GM21526 (cell line): Measurements from ENCODE around the gene RPS6KB2.

ENCODE experiments used
- ATAC-seq: cut with Tn5 transposase; IDR thresholded peaks from one replicate; pipeline ENCODE4 v1.9.1; 2021; ENCODE audit warnings: moderate library complexity; ENCODE audit not compliant: unreplicated experiment, low FRiP score

Gene RPS6KB2

DNA sequence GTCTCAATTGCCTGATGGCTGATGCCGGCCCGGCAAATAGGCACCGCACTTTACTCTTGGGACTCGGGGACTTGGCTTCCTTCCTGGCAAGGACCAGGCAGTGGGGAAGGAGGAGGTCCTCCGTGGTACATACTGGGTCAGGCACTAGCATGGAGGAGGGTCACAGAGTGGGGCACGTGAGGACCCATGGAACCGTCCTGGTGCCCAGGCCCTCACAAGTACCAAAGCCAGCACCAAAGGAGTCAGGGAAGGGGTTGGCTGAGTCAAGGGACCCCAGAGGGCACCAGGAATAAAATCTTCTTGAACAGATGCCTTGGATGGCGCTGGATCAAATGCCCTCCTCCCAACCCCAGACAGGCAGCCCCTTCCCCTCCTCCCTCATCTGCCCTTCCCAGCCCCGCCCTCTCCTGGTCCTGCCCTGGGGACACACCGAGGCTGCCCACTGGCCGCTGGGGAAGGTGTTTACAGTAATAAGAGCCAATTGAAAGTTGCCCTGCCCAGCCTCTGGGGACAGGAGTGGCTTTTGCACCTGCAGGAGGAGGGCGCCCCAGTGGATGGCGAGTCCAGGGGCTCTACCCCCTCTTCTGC lies 18.4 kb upstream of the RPS6KB2 start:
- no peak for ATAC-seq

DNA sequence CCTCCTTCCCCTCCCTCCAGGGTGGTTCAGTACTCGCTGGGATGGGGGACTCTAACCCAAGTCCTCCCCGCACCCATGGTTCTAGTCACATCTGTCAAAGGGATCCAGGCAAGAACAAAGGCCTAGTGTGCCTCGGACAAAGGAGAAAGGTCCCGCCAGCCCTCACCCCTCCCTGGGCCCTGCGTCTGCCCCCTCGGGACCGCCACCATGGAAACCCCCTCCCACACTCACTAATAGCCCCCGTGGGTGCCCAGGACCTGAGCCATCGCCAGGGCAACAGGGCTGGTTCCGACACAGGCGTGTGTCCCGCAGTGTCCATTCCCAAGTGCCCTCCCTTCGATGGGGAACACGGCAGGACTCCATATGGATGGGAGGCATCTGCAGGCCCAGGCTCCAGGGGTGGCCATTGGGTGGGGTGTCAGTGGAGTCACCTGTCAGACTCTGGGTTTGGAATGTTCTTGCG lies 17.9 kb upstream of the RPS6KB2 start:
- no peak for ATAC-seq

DNA sequence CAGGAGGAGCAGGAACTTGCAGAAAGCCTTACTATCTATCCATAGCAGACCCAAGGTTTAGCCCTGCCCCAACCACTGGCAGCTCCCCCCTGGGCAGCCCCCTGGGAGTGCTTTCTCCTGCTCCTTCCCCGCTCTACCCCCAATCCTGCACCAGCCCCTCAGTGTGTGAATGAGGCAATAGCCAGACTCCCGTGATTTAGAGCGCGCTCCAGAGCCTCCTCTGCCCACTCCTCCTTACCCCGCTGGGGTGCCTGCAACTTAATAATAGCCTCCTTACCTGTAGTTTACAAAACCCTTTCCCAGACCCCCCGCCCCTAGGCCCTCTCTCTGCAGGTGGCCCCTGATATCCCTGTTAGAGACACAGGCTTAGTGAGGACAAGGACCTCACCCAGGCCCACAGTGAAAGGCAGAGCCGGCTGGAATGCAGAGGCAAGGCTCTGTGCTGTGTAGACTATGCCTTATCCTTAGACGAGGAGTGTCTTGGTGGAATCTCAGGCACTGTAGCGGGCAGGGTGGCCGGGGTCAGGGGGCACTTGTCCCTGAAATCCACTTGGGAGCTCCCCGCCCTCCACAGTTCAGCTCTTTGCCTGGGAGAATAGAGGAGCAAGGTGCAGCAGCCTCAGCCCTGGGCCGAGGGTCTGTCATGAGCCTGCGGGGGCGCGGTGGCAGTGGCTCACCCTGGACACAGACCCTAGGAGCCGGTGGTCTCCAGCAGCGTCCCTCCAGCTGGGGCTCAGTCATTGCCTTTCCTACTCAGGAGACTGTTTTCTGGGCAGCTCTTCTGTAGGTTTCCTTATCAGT lies 17.1 kb upstream of the RPS6KB2 start:
- ATAC-seq, result no peak

DNA sequence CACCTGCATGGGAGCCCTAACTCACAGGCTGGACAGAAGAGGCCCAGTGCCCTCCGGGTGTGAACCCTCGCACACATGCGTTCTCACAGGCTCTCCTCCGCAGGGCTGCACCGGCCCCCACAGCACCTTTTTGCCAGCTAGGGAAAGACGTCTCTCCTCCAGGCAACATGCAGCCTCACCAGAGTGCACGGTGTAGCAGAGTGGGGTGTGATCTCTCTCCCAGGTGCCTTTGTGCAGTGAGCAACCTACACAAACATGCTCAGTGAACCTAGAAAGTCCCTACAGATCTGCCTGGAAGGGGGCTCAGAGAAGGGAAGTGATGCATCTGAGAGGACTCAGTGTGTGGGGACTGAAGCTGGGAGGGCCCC lies 16.5 kb upstream of the RPS6KB2 start:
- ATAC-seq, result no peak

DNA sequence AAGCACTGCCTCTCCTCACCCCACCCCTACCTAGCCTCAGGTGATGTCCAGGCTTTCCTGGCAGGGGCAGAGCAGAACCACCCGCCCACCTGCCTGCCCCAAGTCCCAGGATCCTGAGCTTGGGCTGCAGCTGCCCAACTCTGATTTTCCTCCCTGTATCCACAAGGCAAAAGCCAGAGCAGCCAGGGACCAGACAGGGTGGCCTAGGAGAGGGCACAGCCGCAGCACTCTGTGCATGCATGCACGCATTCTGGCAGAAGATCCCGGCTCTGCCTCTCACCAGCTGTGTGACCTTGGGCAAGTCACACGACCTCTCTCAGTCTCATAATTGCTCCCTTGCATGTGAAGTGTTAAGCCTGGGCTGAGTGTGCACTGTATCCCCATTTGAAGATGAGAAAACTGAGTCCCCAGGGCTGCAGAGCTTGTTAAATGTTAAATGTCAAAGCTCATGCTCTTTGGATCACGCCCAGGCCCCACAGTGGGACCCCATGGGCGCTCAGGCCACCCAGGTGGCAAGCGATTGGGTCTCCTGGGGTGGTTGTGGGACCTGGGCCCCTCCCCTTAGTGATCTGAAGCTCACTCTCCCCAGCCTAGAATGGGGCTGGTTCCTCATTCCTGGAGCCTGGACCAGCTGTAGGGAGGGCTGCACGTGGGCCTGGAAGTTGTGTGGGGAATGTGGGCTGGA lies 15.7 kb upstream of the RPS6KB2 start:
- no peak for ATAC-seq

DNA sequence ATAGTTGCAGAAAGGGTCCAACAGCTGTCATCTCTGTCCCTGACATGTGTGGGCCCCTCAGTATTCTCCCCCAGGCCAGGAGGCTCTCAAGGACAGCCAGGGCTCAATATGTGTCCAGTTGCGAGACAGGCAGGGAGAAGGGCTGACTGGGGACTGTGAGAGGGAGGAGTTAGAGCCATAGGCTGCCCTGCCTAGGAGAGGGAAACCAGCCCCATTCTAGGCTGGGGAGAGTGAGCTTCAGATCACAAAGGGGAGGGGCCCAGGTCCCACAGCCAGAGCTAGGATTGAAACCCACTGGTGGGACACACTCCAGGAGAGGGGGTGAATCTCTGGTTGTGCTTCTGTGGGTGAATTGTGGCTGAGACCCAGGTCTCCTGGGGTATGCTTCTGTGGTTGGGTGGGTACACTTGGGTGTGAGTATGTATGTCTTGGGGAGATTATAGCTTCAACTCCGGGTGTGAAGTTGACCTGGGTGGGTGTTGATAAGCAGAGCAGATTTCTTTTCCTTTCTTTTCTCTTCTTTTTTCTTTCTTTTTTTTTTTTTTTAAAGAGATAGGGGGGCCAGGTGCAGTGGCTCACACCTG lies 14.9 kb upstream of the RPS6KB2 start:
- ATAC-seq, result no peak

DNA sequence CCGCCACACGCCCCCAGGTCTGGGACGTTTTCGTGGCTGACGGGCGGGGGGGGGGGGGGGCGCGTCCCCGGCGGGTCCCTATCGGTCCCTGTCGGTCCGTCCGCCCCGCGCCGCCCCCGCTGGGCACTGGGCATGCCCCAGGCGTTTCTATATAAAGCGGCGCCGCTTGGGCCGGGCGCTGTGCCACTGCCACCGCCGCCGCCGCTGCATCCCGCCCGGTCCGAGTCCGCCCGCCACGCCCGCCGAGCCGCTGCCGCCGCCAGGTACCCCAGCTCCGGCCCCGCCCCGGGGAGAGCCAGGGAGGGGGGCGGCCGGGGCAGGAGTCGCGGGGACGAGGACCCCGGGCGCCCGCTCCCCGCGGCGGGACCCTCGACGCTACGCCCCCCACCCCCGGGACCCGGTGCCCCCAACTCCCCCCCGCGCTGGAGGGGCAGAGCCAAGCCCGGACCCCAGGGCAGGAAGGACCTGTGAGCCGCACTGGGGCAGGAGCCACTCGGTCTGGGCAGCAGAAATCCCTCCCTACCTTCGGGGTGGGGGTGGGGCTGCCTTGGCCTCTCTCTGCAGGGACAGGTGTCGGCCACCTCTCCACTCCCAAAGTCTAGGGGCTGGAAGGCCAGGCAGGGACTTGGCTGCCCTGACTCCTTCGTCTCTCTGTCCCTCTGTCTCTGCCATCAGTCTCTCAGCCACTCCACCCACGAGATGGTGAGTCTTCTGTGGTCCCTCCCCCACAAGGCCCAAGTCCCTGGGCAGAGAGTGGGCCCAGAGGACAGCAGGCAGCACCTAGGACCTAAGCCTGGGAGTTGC lies 12.6 kb upstream of the RPS6KB2 start, which contains the start of gene CARNS1:
Gene CARNS1, plus strand, starts transcription at position 178 of the 804 bp plus-strand sequence. Its CDS starts 522 bp downstream, at position 700.
- ATAC-seq, result no peak

DNA sequence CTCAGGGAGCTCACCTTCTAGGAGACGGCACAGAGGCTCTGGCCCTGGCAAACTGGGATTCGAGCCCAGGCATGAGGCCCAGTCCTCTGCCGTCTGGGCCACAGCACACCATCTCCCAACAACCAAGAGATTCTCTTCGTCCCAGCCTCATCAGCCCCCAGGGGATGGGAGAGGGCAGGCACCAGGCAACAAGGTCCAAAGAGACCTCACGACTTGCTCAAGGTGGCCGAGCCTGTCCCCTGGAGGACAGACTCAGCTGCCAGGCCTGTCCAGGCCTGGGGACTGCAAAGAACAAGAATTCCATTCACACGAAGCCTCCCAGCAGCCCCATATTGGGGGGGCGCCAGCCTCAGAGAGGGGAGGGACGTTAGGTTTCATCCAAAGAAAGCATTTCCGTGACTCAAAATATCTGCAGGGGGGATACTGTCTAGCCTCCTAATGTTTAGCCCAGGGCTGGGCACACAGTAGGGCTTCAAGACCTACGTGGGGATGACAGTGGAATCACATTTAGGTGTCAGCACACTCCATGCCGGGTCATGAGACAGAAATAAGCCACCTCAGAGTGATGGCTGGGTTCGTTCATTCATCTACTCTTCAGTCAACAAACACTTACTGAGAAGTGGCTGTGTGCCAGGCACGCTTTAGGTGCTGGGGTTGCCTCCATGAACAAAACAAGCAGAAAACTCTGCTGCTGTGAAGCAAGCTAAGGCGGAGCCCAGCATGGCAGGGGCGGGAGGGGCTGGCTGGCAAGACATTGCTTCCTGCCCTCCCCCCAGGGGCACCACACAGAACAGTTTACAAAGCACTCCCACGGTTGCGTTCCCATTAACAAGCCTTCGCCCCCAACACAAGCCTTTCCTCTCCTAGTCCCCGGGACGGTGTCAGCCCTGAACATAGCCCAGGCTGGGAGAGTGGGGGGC lies 11.6 kb upstream of the RPS6KB2 start:
- no peak for ATAC-seq

DNA sequence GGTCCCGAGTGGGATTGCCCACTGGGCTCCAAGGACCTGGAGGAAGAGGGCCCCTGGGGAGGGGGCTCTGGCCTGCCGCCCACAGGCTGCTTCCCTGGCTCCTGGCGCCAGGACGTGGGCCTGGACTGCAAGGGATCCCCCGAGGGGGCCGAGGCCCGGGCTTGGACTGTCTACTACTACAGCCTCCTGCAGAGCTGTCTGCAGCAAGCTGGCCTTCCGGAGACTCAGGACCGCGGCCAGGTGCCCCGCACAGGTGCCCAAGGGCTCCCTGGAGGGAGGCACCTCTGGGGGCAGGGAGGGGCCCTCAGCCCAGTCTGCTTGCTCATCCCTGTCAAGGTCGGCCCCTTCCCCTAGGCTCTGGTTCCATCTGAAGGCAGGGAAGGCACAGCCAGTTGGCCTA lies 10.9 kb upstream of the RPS6KB2 start:
- no peak for ATAC-seq

DNA sequence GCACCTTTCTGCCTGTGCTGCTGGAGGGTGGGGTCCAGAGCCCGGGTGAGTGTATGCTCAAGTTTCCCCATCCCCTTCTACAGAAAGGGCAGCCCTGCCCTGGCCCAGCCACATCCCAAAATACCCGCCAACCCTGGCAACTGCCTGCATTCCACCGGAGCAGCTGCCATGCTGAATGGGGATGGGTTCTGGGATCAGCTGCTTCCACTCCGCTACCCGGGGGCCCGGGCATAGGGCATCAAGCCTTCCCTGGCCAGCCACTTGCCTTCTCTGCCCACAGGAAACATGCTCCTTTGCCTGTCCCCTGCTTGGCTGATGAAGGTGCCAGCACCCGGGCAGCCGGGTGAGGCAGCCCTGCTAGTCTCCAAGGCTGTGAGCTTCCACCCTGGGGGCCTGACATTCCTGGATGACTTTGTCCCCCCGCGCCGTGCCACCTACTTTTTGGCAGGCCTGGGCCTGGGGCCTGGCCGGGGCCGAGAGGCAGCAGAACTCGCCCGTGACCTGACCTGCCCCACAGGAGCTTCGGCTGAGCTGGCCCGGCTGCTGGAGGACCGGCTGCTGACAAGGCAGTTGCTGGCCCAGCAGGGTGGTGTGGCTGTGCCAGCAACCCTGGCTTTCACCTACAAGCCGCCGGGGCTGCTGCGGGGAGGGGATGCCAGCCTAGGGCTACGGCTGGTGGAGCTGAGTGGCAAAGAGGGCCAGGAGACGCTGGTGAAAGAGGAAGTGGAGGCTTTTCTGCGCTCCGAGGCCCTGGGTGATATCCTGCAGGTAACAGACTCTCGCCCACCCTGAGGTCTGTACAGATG lies 9.6 kb upstream of the RPS6KB2 start:
- ATAC-seq, result no peak

DNA sequence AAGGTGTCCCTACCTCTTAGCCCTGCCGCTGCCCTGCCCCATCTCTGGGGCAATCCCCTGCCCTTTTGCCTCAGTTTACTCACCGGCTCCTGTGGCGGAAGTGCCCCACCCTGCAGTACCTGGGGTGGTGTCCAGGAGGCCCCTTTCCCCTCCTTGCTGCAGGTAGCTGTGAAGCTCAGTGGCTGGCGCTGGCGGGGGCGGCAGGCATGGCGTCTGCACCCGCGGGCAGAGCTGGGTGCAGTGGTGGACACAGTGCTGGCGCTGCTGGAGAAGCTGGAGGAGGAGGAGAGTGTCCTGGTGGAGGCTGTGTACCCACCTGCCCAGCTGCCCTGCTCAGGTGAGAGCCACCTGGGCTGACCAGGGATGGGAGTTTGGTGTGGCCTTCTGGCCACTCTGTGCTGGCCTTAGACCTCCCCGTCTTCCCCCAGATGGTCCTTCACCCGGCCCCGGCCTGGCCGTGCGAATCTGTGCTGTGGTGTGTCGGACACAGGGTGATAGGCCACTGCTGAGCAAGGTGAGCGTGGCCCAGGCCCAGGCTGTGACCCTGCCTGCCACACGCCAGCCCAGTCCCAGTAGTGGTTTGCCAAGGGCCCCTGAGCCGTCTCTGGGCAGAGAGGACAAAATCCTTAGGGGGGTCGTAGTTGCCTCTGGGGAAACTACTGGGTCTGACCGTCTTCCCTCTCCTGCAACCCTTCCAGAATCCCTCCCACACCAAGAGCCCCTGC lies 8.8 kb upstream of the RPS6KB2 start:
- ATAC-seq, result no peak

DNA sequence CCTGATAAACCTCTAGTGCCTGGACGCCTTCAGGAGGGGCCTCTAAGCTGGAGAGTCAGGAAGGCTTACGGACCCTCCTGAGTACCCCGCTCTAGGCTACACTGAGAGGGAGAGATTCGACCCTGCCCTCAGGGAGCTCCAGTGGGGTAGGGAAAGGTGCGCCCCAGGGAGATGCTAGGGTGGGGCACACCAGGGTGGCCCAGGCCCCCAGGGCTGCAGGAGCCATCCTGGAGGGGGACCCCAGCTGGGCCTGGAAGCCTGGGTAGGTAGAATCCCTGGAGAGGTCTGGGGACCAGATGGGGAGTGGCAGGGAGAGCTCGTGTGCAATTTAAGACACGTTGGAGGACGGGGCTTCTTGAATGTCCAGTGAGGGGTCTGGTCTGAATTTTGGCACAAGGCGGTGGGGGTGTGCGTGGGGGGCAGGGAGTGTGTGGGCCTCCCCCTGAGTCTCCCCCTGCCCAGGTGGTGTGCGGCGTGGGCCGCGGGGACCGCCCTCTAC lies 8.1 kb upstream of the RPS6KB2 start:
- ATAC-seq, result no peak

DNA sequence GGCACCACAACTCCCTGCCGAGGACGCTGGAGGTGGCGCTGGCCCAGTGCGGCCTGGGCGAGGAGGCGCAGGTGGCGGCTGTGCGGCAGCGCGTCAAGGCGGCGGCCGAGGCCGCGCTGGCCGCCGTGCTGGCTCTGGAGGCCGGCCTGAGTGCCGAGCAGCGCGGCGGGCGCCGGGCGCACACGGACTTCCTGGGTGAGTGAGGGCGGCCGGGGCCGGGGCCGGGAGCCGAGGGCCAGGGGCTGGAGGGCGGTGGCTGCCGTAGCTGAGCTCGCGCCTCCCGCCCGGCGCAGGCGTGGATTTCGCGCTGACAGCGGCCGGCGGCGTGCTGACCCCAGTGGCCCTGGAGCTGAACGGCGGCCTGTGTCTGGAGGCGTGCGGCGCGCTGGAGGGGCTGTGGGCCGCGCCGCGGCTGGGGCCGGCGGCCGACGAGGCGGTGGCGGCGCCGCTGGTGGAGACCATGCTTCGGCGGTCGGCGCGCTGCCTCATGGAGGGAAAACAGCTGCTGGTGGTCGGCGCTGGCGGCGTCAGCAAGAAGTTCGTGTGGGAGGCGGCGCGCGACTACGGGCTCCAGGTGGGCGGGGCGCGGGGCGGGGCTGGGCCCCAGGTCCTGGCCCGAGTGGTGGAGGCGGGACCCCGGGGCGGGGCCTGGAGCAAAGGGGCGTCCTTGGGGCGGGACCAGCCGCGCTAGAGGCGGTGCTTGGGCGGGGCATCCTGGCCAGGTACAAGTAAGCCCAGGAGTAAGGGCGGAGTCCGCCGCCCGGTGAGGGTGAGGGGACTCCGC lies 7.5 kb upstream of the RPS6KB2 start:
- peak; percentile 66 for ATAC-seq

DNA sequence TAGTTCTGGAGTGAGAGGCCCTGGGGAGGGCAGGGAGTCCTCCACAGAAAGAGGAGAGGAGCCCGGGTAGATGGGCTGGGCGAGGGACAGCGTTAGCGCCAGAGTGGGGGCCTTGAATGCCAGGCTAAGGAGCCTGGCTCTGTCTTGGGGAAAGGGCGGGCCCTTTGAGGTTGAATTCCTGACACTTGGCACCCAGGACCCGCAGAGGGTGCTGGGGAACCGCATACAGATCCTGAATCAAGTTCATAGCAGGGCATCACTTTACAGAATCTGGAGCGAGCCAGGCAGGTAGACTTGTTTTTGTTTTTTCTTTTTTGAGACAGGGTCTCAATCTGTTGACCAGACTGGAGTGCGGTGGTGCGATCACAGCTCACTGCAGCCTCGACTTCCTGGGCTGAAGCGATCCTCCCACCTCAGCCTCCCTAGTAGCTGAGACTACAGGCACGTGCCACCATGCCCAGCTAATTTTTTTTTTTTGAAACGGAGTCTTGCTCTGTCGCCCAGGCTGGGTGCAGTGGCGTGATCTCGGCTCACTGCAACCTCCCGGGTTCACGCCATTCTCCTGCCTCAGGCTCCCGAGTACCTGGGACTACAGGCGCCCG lies 6.8 kb upstream of the RPS6KB2 start:
- no peak for ATAC-seq

DNA sequence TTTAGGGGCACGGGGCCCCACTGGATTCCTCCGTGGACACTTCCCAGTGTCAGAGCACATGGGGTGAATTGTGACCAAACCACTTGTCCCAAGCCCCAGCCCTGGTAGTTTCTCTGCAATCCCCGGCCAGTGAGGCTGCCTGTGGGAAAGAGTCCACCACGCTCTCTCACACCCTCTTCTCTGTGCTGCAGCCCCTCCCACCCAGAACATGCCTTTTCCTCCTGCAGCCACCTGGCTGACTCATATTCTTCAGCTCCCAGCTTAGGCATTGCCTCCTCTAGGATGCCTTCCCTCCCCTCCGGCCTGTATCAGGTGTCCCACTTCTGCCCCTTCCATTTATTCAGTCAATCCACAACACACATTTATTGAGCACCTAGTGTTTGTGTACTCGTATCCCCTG lies 5.4 kb upstream of the RPS6KB2 start:
- ATAC-seq, result no peak

DNA sequence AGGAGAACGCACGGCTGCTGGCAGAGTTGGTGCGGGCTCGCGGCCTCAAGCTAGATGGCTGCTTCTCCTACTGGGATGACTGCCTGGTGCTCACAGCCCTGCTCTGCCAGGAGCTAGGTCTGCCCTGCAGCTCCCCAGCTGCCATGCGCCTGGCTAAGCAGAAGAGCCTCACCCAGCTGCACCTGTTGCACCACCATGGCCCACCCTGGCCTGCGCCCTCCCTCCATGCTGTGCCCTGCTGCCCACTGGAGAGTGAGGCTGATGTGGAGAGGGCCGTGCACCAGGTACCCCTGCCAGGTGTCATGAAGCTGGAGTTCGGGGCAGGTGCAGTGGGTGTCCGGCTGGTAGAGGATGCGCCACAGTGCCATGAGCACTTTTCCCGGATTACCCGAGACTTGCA lies 4.8 kb upstream of the RPS6KB2 start:
- no peak for ATAC-seq
